Fibroblast of upper back skin (primary cell): ENCODE results near the gene TRPM3.
A peak's percentile ranks its signal among the peaks of the same experiment; 100 is the strongest.
"Not testable (repeated sequence)": the region's sequence is repeated elsewhere in the genome, so short reads cannot be mapped to it uniquely, and the experiment has no call there.

Source experiments
- DNase-seq: peaks from one replicate; pipeline ENCODE4 v3.0.0-alpha.2; 2013

TRPM3 gene

GRCh38 chr9:70724025-70724424 lies 397.4 kb downstream of the TRPM3 start:
- not testable (repeated sequence) for DNase-seq

GRCh38 chr9:70706797-70707196 lies 414.6 kb downstream of the TRPM3 start:
- not testable (repeated sequence) for DNase-seq

DNA sequence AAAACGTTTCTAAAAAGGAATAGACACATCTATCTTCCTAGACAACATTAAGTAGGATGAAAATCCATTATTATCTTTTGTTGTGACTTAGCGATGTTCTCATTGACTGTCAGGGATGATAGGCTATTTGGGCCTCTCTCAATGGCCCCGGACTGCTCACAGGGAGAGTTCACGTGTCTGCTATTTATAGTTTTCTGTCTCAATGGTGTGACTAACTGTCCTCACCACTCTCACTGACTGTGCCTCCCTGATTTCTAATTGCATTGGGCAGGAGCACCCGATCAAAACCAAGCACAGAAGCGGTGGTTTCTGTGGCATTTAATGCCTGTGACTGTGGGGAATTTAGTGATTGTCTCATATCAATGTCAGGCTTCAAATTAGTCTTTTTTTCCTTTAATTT lies 420.3 kb downstream of the TRPM3 start:
- no peak for DNase-seq

- DNase-seq: no peak
Observed at GRCh38 chr9:70696694-70697335, 424.6 kb downstream of the TRPM3 start.

DNA sequence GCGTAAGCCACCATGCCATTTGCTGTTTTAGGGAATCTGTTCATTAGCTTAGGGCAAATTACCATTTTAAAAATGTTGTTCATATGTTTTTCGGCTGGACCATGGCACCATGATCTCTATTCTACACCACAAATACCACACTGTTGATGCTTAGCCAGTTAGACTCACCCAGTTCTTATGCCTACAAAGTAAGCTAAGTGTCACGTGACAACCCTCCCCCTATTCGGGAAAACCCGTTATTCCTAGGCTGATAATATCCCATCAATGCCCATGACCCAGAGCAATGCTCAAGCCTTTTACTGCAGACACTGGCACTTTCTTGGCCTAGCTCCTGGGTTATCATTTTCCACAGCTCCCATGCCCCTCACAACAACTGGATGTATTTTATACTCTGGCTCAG lies 426.7 kb downstream of the TRPM3 start:
- no peak for DNase-seq

DNA sequence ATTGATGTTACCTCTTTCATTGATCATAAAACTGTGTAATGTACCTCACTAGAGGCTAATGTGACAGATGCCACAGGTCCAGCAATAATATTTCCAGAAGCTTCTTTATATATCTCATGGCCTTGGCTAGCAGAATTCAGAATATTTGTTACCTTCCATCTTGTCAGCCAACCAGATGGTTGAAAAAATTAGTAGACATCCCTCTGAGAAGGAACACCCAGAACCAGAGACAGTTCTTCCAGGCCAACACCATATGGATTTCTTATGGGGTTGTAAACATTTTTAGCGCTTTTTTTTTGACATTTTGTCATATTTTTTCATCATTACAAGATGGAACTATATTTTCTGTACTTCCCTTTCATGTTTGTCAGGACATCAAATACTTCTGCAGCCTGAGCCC lies 428.2 kb downstream of the TRPM3 start:
- DNase-seq: no peak

GRCh38 chr9:70692431-70692830 lies 429.0 kb downstream of the TRPM3 start:
- no peak for DNase-seq

DNA sequence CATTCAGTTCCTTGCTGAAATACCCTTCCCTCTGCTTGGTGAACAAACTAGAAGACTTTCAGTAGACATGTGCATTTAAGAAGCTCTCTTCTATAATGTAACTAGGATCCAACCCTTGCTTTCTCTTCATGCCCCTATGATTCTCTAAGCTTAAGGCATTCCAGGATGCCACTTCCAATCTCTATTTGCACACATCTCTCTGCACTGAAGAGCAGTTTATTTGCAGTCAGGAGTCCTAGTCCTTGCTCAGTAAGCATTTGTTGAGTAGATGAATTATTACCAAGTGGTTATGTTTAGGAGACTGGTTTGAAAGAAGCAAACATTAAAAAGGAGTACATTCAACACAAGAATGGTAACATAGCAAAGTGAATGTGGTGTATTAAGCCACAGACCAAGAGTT lies 432.7 kb downstream of the TRPM3 start:
- DNase-seq: no peak

DNA sequence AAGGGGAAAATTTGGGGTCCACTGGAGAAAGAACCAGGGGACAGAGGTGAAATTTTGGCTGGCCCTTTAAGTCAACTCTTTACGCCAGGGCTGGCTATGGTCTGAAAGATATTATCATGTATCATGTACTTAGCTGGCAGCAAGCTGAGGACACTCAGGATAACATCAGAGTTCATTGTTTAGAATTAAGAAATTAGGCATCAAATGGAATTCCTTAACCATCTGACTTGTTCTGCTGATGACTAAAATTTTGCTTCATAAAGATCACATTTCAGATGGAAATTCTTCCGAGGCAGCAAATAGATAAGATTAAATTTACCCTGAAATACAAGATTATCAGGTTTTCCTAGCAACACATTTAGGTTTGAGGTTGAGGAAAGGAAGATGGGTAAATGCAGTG lies 437.6 kb downstream of the TRPM3 start:
- no peak for DNase-seq

GRCh38 chr9:70682298-70682697 lies 439.1 kb downstream of the TRPM3 start:
- no peak for DNase-seq

DNA sequence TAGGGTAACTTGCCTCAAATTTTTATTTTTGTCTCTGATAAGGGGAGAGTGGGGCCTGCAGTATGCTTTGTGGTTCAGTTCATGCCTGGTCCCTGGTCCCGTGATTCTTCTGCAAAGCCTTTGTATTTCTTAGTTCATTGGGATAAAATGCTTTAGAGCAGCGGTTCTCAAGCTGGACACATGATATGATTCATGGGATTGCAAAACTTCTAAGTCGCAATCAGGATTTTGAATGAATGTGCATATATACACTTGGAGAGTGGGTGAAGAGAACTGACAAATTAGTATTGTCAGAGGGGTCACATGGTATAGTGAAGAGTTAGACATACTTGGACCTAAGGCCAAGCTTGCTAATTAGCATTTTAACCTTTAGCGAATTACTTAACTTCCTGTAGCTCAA lies 441.6 kb downstream of the TRPM3 start:
- DNase-seq: peak; percentile 6

DNA sequence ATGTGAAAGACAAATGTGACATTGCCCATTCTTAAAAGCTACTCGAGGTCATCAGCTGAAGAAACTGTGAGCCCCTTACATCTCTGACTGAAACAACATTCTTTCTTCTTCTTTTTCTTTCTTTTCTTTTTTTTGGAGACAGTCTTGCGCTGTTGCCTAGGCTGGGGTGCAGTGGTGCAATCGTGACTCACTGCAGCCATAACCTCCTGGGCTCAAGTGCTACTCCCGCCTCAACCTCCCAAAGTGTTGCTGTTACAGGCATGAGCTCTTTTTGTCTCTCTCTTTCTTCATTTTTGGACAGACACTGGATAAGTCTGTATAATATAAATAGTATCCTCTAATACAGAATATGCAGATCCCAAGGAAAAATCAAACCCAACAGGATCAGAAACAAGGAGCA lies 443.3 kb downstream of the TRPM3 start:
- no peak for DNase-seq

GRCh38 chr9:70677055-70677735 lies 444.2 kb downstream of the TRPM3 start:
- no peak for DNase-seq

DNA sequence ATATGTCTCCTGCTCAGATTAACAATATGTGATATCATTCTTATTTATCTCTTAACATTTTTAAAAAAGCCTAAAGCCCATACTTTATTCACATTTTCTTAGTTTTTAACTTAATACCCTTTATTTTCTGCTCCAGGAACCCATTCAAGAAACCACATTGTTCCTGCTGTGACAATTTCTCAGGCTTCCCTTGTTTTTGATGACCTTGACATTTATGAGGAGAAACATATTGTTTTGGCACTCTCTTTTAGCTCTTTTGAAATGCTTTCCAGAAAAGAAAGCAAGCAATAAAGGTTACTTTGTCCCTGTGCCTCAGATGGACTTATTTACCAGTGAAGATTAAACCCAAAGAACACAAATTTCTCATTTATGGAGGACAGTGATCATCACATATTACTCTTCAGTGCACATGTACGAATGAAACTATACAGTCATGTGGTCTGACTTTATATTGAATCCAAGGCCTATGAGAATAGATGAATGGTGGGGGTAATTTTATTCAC lies 445.5 kb downstream of the TRPM3 start:
- DNase-seq: no peak

GRCh38 chr9:70673844-70674243 lies 447.6 kb downstream of the TRPM3 start:
- DNase-seq: no peak

- peak; percentile 19 for DNase-seq
Observed at GRCh38 chr9:70672161-70672649, 449.2 kb downstream of the TRPM3 start.

GRCh38 chr9:70668751-70669150 lies 452.7 kb downstream of the TRPM3 start:
- DNase-seq: peak; percentile 1

GRCh38 chr9:70658765-70659164 lies 462.7 kb downstream of the TRPM3 start:
- DNase-seq: no peak

DNA sequence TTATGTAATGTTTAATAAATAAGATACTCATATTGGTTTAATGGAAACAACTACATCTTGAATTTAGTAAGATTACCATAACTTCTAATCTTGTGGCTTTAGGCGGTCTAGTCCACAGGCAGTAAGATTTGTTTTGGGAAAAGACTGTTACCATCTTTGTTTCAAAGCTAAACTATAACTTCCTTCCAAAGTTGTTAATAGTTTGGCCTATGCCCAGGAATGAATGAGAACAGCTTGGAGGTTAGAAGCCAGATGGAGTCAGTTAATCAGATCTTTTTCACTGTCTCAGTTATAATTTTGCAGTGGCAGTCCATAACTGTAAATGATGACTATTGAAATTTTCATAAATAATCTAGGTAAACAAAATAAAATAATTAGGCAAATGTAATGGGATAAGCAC lies 465.1 kb downstream of the TRPM3 start:
- no peak for DNase-seq

DNA sequence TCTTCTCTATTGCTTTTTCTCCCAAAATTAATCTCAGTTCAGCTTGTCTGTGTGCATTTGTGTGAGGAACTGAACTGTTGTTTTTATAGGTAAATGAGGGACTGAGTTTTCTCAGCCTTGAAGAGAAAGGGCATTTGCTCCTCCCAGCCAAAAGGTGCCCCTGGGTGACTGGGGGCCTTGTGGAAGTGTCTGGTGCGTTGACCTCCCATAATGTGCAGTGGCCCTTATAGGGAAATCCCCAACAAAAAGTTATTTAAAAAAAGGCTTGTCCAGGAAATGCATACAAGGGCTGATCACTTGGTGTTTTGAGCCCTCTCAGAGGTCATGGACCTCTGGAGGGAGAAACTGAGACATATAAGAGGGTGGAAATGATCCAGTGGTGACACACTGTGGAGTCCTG lies 467.3 kb downstream of the TRPM3 start:
- DNase-seq: no peak

GRCh38 chr9:70644627-70645026 lies 476.8 kb downstream of the TRPM3 start:
- DNase-seq: not testable (repeated sequence)

- no peak for DNase-seq
Observed at GRCh38 chr9:70642341-70642740, 479.1 kb downstream of the TRPM3 start.

DNA sequence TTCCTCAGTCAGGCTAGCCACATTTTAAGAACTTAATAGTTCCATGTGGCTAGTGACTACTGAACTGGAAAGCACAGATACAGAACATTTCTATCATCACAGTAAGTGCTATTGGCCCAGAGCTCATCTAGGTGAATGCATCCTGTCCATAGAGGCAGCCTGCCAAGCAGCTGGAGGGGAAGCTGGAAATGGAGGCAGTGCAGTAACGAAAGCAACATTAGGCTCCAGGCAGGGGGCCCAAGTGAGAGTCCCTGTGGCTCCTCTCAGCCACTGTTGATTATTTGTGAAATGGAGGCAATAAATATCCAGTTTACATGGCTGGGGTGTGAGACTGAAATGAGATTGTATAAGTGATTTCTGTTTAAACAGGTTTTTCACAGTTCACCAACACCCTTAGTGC lies 479.8 kb downstream of the TRPM3 start:
- DNase-seq: peak; percentile 12

GRCh38 chr9:70641031-70641430 lies 480.4 kb downstream of the TRPM3 start:
- no peak for DNase-seq
